HG03521 (cell line): ENCODE measurements around the gene DIPK1C.
"Not testable (repeated sequence)": the region's sequence is repeated elsewhere in the genome, so short reads cannot be mapped to it uniquely, and the experiment has no call there.

ENCODE experiments used
- ATAC-seq: cut with Tn5 transposase; IDR thresholded peaks from one replicate; pipeline ENCODE4 v1.9.1; 2021; ENCODE audit warnings: mild to moderate bottlenecking, moderate library complexity; ENCODE audit not compliant: unreplicated experiment

The DIPK1C gene

DNA sequence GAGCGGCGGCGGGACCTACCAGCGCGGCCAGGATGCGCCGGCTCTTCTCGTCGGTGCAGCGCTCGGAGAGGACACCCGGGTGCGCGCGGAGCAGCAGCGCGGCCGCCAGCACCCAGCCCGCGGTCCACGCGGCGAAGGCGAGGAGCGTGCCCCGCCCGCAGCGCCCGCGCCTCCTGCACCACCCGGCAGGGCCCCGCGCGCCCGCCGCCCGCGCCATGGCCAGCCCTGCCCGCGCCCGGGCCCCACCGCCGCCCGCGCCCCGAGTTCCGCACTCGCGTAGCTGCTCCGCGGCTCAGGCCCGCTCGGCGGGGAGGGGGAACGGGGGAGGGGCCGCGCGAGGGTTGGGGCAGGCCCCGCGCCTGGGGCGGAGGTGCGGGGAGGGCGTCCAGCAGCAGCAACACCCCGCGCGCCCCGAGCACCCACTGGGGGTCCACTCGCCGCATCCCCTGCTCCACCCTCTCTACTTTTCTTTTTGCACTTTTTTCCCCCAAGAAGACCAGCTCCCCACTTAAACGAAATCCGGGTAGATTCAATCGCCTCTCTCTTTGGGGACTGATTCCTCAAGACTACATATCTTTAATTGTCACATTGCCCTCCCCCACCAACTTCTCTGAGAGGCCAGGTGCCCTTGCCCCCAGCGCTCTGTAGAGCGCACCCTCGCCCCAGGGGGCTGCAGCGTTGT lies at the start of gene DIPK1C:
Gene DIPK1C (minus strand): TSS at position 266 of the 682 bp plus-strand sequence. CDS start 49 bp downstream, at position 217.
- no peak for ATAC-seq

- ATAC-seq, result no peak
These were observed 49.5 kb upstream of the DIPK1C start for GRCh38 chr18:74506448-74507084.

DNA sequence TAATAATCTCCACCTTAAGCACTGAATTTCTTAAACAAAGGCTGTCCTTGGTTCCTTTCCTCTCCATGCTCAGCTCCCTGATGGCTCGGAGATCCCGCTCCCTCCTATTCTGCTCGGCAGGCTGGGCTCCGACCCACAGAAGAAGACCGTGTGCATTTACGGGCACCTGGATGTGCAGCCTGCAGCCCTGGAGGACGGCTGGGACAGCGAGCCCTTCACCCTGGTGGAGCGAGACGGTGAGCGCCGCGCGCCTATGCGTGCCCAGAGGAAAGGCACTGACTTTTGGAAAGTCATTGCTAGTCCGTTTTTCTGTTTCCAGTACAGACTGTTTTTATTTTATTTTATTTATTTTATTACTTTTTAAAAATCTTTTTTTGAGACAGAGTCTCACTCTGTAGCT lies 48.7 kb upstream of the DIPK1C start:
- no peak for ATAC-seq

GRCh38 chr18:74503137-74503536 lies 46.0 kb upstream of the DIPK1C start:
- no peak for ATAC-seq

DNA sequence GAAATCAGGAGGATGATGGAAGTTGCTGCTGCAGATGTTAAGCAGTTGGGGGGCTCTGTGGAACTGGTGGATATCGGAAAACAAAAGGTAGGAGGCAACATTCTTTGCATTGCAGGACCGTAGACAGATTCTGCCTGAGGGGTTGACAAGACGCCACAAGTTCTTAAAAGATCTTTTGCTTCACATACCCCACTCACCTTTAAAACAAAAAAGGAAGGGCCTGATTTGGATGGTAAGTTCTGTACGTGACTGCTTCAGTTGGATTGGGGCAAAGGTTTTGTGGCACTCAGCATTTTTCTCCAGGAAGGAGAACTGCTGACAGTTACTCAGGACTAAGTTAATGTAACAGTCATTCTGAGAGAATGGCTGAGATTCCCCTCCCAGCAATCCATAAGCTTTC lies 44.3 kb upstream of the DIPK1C start:
- no peak for ATAC-seq

DNA sequence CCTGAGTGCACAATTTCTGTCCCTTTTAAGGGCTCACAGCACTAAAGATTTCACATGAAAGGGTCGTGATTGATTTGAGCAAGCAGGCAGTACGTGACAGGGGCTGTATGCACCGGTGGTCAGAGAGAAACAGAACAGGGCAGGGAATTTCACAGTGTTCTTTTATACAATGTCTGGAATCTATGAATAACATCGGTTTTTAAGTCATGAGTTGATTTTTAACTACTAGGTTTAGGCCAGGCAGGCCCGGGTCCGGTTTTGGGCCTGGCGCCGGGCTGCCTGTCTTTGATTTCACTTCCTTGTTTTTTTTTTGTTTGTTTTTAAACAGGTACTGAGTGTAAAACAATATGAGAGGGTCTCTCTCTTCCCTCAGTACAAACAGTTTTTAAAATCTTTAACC lies 43.7 kb upstream of the DIPK1C start:
- not testable (repeated sequence) for ATAC-seq

DNA sequence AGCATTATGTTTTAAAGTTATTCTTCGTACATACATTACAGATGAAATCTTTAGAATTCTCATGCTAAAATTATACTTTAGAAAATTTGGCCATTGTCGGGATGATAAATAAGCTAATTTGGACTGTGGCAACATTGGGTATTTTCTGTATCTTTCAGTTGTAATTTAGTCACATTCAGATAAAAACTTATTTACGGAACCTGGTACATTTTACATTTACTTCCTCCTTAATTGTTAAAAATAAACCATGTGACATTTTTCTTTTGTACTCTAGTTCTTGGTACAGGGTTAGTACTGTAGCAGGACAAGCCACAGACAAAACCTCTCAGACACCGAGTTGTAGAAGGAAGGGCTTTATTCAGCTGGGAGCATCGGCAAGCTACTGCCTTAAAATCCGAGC lies 43.3 kb upstream of the DIPK1C start:
- no peak for ATAC-seq

DNA sequence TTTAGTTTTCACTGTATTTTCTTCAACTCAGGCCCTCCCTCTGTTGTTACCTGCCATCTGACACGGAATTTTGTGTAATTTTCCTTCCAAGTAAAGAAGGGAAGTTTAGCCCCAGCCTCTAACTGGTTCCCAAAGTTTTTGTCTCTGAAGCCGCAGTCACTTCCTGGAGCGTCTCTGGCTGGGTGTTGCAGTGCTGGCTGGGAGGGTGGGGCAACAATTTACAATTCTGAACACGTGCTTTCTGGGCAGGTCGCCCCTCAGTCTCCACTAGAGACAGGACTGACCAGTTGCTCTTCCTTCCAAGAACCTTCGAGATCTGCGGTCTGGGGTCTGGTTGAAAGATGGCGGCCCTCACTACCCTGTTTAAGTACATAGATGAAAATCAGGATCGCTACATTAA lies 42.5 kb upstream of the DIPK1C start:
- ATAC-seq, result peak; percentile 39

GRCh38 chr18:74498712-74499627 lies 41.9 kb upstream of the DIPK1C start:
- peak; percentile 24 for ATAC-seq

- ATAC-seq, result no peak
These were observed 40.7 kb upstream of the DIPK1C start for GRCh38 chr18:74497778-74498177.

DNA sequence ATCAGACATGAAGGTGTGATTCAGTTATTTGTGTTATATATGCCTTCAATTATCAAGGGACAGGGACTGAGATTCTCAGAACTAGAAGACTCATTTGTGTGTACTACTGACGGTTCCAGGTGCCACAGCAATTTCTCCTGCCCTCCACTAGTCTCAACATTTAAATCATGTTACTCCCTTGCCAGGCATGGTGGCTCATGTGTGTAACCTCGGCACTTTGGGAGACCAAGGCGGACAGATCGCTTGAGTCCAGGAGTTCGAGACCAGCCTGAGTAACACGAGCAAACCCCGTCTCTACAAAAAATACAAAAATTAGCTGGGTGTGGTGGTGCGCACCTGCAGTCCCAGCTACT lies 40.2 kb upstream of the DIPK1C start:
- ATAC-seq, result no peak

GRCh38 chr18:74496508-74497323 lies 39.6 kb upstream of the DIPK1C start:
- peak; percentile 26 for ATAC-seq

GRCh38 chr18:74495581-74496507 lies 38.7 kb upstream of the DIPK1C start, which contains the start of gene CNDP2:
CNDP2 (plus strand) TSS chr18:74496363; CDS start chr18:74499974, 3,611 bp downstream.
- peak; percentile 75 for ATAC-seq

DNA sequence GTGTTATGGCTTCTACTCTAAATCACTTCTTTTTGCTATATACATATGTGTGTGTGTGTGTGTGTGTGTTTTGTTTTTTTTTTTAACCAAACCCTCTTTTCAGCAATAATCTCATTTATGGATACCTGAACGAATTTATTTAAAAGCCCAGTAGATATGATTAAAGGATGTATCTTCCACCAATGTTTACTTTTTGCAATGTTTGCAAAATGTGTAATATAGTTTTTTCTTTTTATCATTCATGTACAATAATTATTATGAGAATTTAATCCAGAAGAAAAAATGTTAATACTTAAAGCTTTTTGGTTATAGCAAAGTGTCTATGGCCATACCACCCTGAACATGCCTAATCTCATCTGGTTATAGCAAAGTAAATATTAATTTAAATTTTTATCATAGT lies 37.4 kb upstream of the DIPK1C start:
- no peak for ATAC-seq

DNA sequence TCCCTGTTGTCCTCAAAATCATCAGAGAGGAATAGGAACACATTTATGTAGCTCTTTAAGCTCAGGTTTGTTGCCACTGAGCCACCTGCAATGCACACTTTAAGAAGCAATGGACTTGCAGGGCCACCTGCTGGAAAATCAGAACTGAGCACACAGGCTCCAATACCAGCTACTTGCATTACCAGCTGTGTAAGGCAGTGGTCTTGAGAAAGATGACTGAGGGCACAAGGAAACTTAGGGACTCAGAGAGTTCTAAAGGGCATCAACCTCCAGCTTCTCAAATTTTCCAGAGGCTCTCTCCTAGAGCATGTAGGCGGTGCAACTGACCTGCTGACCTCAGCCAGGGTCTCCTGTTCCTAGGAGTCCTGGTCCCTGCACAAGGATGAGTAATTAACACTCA lies 36.6 kb upstream of the DIPK1C start:
- no peak for ATAC-seq

DNA sequence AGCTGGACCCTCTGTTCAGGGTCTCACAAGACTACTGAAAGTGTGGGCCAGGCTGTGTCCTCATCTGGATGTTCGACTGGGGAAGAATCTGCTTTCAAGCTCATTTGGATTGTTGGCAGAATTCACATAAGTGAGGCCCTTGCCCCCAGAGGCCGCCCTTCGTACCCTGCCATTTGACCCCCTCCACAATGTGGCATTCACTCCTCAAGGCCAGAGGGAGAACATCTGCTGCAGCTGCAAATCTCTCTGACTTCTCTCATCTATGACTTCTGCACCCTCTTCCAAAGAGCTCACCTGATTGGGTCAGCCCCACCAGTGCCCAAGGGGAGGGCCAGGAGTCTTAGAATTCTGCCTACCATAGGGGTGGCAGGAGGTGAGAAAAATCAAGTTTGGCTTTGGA lies 35.2 kb upstream of the DIPK1C start:
- ATAC-seq, result no peak

- no peak for ATAC-seq
These were observed 32.6 kb upstream of the DIPK1C start for GRCh38 chr18:74489676-74490075.

GRCh38 chr18:74488864-74489263 lies 31.8 kb upstream of the DIPK1C start:
- no peak for ATAC-seq

DNA sequence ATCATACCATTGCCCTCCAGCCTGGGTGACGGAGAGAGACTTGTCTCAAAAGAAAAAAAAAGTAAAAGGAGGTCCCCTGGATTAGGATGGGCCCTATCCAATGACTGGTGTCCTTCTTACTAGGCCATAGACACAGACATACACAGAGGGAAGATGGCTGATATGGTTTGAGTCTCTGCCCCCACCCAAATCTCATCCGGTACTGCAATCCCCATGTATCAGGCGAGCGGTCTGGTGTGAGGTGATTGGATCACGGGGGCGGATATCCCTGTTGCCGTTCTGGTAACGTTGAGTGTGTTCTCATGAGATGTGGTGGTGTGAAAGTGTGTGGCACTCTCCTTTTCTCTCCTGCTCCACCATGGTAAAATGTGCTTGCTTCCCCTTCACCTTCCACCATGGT lies 31.2 kb upstream of the DIPK1C start:
- ATAC-seq, result no peak
